Iris pigment epithelial cell (primary cell): ENCODE data around the gene LRGUK.
A peak's percentile ranks its signal among the peaks of the same experiment; 100 is the strongest.

Source experiments
- DNase-seq: peaks from one replicate; pipeline ENCODE4 v3.0.0-alpha.2; 2011; ENCODE audit warnings: low read depth

Gene LRGUK

GRCh38 chr7:134301592-134301991, 174.5 kb downstream of the LRGUK start:
- no peak for DNase-seq

DNA sequence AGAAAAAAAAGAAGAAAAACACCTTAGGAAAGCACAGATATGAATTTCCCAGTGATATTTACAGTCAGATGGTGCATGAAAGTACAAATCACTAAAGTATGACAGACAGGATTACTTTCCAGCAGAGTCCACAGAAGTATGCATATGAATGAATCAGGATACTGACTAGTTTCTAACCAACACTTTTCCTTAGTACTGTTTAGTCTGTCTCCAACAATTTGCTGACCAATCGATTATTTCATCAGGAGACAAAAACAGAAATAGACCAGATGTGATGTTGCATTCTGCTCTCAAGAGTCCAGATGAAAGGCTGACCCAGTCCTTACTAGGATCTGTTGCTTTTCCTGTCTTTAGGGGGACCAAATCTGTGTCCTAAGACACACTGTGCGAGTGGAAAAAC, 175.0 kb downstream of the LRGUK start:
- peak; percentile 62 for DNase-seq

DNA sequence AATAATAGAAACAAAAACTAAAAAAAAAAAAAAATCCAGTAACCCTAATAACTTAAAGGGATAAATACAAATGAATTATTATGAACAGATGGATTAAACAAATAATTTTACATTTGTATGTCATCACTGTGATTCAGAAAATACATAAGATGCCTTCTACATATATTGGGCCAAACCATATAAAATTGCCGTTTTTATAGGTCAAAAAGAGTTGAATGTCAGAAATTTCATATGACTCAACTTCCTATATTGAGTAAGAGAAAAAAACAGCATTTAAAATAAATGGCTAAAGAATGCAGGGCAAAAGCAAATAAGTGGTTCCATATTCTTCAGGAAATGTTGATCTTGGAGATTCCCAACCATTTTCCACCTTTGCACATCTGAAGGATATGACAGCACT, 180.2 kb downstream of the LRGUK start:
- DNase-seq, result peak; percentile 64

GRCh38 chr7:134308548-134308947, 181.4 kb downstream of the LRGUK start:
- DNase-seq, result no peak

DNA sequence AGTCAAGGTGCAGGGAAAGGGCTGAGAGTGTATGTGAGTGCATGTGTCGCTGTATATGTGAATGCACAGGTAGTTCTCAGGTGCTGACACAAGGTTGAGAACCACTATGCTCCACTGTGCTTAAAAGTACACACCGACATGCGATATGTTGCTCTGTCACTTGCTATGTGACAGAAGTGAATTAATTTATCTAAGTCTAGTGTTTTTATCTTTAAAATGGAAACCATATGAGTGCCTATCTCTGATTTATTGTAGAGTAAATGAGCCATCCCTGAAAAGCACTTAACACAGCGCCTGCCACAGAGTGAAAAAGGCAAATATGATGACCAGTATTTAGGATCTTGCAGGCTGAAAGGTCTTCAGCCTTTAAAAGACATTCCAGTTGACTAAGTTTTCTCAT, 184.7 kb downstream of the LRGUK start:
- DNase-seq, result no peak

DNA sequence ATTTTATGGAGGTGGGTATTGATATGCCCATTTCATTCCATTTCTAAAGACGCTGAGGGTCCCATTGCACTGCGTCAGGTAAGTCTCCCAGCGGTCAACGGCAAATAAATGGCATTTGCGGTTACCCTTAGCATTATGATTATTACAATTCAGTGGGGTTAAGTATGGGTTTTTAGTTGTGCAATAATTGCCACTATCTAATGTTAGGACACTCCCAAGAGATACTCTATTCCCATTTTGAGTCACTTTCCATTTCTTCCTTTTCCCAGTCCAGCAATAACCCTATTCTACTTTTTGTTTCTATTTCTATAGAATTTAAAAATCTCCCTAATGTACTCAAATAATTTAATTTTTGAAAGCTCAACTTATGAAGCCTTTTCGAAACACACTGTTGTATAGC, 185.6 kb downstream of the LRGUK start:
- no peak for DNase-seq

DNA sequence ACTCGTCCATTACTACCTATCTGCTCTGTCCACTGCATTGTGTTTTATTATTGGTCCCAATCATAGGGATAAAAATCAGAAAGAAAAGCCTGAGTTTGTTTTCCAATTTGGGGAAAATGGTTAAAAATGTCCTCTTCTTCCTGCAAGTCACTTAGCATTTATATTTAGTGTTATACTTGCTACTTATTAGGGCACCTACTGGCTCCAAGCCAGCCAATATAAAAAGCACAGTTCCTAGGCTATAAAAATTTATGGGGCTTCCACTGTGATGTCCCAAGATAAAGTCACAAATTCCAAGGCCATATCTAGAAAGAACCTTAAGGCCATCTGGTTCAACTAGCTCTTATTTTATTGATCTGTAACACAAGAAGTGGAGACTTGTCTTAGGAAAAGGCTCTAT, 186.4 kb downstream of the LRGUK start:
- no peak for DNase-seq
